ENCODE results near the gene PACSIN3.

Gene PACSIN3

GRCh38 chr11:47132981-47133380, 53.3 kb downstream of the PACSIN3 start:
- no peak for TF ChIP-seq CTCF (IDR thresholded peaks at IDR 0.05; ENCODE audit: insufficient read depth, missing control alignments)
- FAIRE-seq, result no peak

GRCh38 chr11:47132490-47132889, 53.7 kb downstream of the PACSIN3 start:
- DNase-seq (ENCODE audit: insufficient read length, low spot score) (no peak), FAIRE-seq (no peak)
- no peak for TF ChIP-seq CTCF (IDR thresholded peaks at IDR 0.05; ENCODE audit: insufficient read depth, missing control alignments)

More at GRCh38 chr11:47132981-47133380, 53.3 kb downstream of the PACSIN3 start:
- DNase-seq (ENCODE audit: insufficient read length, low spot score), result no peak

GRCh38 chr11:47131136-47131535, 55.1 kb downstream of the PACSIN3 start:
- FAIRE-seq, result no peak
- DNase-seq (ENCODE audit: insufficient read length, low spot score), result no peak
- TF ChIP-seq CTCF (IDR thresholded peaks at IDR 0.05; ENCODE audit: insufficient read depth, missing control alignments), result no peak

- TF ChIP-seq CTCF (IDR thresholded peaks at IDR 0.05; ENCODE audit: insufficient read depth, missing control alignments), result no peak
- no peak for FAIRE-seq
- no peak for DNase-seq (ENCODE audit: insufficient read length, low spot score)
Measured at GRCh38 chr11:47130543-47130942, 55.7 kb downstream of the PACSIN3 start.

Data from D721Med (cell line).